ENCODE data around the gene GP1BA.

GP1BA gene

GRCh38 chr17:4939796-4940554, 7.9 kb downstream of the GP1BA start, which contains the start of the genes RNF167 and SLC25A11:
Gene RNF167, plus strand, starts transcription at chr17:4940268. Its CDS starts 642 bp downstream, at chr17:4940910.
Gene SLC25A11, minus strand, starts transcription at chr17:4940046. Its CDS starts 136 bp downstream, at chr17:4939910.
- WGBS: under 1% methylated on average over 72 of the region's 72 CpGs
- Histone ChIP-seq H3K36me3 (ENCODE audit: insufficient read depth, low read length) (peaks cover 53% of the 10 kb centered on the region), H3K9ac (ENCODE audit: low read depth, low read length) (peak within 1 kb of the TSS; percentile 89), H3K4me1 (ENCODE audit: insufficient read depth, low read length) (peaks cover 15% of the 10 kb centered on the region; the same call in 1 of the 2 replicates), H3K9me3 (ENCODE audit: insufficient read depth, low read depth, low read length) (no peaks in the 10 kb centered on the region), H3K27ac (ENCODE audit: low read depth, low read length) (peak within 1 kb of the TSS; percentile 90), H3K4me3 (ENCODE audit: low read length) (peak within 1 kb of the TSS; percentile 70), H3K27me3 (ENCODE audit: insufficient read depth, low read length) (no peaks in the 10 kb centered on the region)

DNA sequence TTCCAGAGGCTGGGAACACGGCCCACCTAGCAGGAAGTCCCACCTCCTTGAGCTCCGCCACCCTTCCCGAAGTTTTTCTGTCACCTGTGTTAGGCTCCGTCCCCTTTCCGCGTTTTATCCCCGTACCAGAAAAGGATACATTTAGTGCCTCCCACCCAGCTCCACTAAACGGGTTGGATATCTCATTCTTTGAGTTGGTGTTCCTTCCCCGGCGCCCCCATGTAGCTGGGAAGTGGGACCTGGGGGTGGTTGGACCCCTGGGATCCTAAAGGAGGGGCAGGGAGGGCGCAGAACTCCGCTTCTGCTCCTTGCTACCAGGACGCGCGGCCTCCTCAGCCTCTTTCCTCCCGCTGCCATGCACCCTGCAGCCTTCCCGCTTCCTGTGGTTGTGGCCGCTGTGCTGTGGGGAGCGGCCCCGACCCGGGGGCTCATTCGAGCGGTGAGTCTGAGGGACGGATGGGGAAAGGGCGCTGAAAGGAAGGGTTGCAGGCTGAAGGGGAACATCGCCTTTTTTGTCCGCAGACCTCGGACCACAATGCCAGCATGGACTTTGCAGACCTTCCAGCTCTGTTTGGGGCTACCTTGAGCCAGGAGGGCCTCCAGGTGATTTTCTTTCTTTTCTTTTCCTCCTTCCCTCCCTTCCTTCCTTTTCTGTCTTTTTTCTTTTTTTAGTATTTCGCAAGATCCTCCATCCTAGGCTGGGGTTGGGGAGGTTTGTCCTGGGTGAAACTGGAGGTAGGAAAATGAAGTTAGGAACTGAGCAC, 8.7 kb downstream of the GP1BA start:
- WGBS: 3% methylated on average over 29 of the region's 29 CpGs
- H3K36me3 ChIP-seq (ENCODE audit: insufficient read depth, low read length): peaks cover 60% of the 10 kb centered on the region
- no peaks in the 10 kb centered on the region for H3K27me3 ChIP-seq (ENCODE audit: insufficient read depth, low read length)
- H3K9ac ChIP-seq (ENCODE audit: low read depth, low read length): peak overlapping the region; percentile 89
- peak overlapping the region; percentile 90 for H3K27ac ChIP-seq (ENCODE audit: low read depth, low read length)
- H3K4me3 ChIP-seq (ENCODE audit: low read length): peak overlapping the region; percentile 70
- no peaks in the 10 kb centered on the region for H3K9me3 ChIP-seq (ENCODE audit: insufficient read depth, low read depth, low read length)
- peaks cover 23% of the 10 kb centered on the region; the same call in 1 of the 2 replicates for H3K4me1 ChIP-seq (ENCODE audit: insufficient read depth, low read length)

DNA sequence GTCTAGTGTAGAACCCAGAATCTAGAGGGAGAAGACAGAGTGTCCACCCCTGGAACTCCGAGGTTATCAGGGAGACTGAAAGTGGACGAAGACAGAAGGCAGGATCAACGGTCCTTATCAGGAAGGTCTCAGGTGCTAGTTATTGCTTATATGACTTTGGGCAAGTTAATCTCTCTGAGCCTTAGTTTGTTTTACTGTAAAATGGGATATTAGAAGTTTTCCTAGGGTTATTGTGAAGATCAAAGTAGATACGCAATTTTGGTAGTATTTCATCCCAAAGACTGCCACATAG, 9.2 kb downstream of the GP1BA start:
- Histone ChIP-seq H3K4me1 (ENCODE audit: insufficient read depth, low read length) (peaks cover 27% of the 10 kb centered on the region; the same call in 1 of the 2 replicates), H3K27ac (ENCODE audit: low read depth, low read length) (peak overlapping the region; percentile 90; the same call in 1 of the 2 replicates), H3K4me3 (ENCODE audit: low read length) (peak overlapping the region; percentile 70), H3K27me3 (ENCODE audit: insufficient read depth, low read length) (no peaks in the 10 kb centered on the region), H3K9me3 (ENCODE audit: insufficient read depth, low read depth, low read length) (no peaks in the 10 kb centered on the region), H3K9ac (ENCODE audit: low read depth, low read length) (peak overlapping the region; percentile 89), H3K36me3 (ENCODE audit: insufficient read depth, low read length) (peaks cover 66% of the 10 kb centered on the region)
- 83% methylated on average over 4 of the region's 4 CpGs for WGBS

GRCh38 chr17:4942760-4943508, 10.9 kb downstream of the GP1BA start:
- 93% methylated on average over 13 of the region's 13 CpGs for WGBS
- Histone ChIP-seq H3K36me3 (ENCODE audit: insufficient read depth, low read length) (peaks cover 63% of the 10 kb centered on the region), H3K9me3 (ENCODE audit: insufficient read depth, low read depth, low read length) (no peaks in the 10 kb centered on the region), H3K27ac (ENCODE audit: low read depth, low read length) (no peak overlapping the region), H3K27me3 (ENCODE audit: insufficient read depth, low read length) (no peaks in the 10 kb centered on the region), H3K4me1 (ENCODE audit: insufficient read depth, low read length) (peaks cover 32% of the 10 kb centered on the region; the same call in 1 of the 2 replicates), H3K4me3 (ENCODE audit: low read length) (no peak overlapping the region), H3K9ac (ENCODE audit: low read depth, low read length) (no peak overlapping the region)

GRCh38 chr17:4944163-4944553, 12.1 kb downstream of the GP1BA start:
- H3K36me3 ChIP-seq (ENCODE audit: insufficient read depth, low read length): peaks cover 57% of the 10 kb centered on the region
- H3K4me1 ChIP-seq (ENCODE audit: insufficient read depth, low read length): peaks cover 24% of the 10 kb centered on the region; the same call in 1 of the 2 replicates
- no peak overlapping the region; the same call in 1 of the 2 replicates for H3K9ac ChIP-seq (ENCODE audit: low read depth, low read length)
- WGBS: 87% methylated on average over 3 of the region's 3 CpGs
- H3K27me3 ChIP-seq (ENCODE audit: insufficient read depth, low read length): no peaks in the 10 kb centered on the region
- H3K4me3 ChIP-seq (ENCODE audit: low read length): no peak overlapping the region
- peak overlapping the region; percentile 100; the same call in 1 of the 2 replicates for H3K27ac ChIP-seq (ENCODE audit: low read depth, low read length)
- no peaks in the 10 kb centered on the region for H3K9me3 ChIP-seq (ENCODE audit: insufficient read depth, low read depth, low read length)

DNA sequence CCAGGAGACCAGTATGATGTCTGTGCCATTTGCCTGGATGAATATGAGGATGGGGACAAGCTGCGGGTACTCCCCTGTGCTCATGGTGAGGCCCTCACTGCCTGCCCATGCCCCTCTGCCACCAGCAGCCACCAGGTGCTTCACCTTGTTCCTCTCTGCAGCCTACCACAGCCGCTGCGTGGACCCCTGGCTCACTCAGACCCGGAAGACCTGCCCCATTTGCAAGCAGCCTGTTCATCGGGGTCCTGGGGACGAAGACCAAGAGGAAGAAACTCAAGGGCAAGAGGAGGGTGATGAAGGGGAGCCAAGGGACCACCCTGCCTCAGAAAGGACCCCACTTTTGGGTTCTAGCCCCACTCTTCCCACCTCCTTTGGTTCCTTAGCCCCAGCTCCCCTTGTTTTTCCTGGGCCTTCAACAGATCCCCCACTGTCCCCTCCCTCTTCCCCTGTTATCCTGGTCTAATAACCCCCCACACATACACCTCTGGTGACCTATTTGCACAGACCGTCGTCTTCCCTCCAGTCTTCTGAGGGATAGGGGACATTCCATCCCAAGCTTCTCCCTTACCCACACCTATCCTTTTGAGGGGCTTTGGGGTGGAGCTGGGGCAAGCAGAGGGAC, 12.6 kb downstream of the GP1BA start:
- Histone ChIP-seq H3K27me3 (ENCODE audit: insufficient read depth, low read length) (no peaks in the 10 kb centered on the region), H3K27ac (ENCODE audit: low read depth, low read length) (peak overlapping the region; percentile 100), H3K9me3 (ENCODE audit: insufficient read depth, low read depth, low read length) (no peaks in the 10 kb centered on the region), H3K4me3 (ENCODE audit: low read length) (0 out of 2 replicates have a peak overlapping the region, but pooled peaks have one; percentile 99), H3K36me3 (ENCODE audit: insufficient read depth, low read length) (peaks cover 57% of the 10 kb centered on the region), H3K9ac (ENCODE audit: low read depth, low read length) (no peak overlapping the region; the same call in 1 of the 2 replicates), H3K4me1 (ENCODE audit: insufficient read depth, low read length) (peaks cover 24% of the 10 kb centered on the region; the same call in 1 of the 2 replicates)
- WGBS: 89% methylated on average over 6 of the region's 8 CpGs

DNA sequence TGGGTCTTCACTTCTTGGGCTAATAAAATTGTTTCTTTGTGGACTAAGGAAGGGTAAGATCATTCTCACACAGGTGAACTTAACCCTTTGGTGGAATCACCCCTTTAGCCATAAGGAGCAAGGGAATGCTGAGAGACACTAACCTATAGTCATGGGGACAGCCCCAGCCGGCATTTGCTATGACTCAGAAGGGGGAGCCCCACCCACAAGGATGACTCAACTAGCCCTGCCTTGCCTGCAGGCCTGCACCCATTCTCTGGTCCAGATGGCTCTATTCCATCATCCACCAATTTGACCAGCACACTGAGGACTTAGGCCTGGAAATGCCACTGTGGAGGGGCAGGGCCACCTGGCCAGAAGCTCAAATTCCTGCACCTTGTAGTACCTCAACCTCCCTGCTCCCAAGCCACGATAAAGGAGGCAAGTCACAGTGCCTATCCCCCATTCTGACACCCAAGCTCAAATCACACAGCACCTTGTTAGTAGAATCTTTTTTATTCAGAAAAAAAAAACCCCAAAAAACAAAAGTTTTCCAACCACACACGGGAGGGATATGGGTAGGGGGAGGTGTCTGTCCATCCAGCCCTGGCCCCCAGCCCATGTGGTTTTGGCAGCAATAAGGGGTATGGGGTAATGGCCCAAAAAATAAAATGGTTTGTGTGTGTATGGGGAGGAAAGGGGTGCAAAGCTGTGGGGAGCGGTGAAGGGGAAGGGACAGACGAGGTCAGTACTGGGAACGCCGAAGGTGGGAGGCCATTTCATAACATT, 13.3 kb downstream of the GP1BA start:
- Histone ChIP-seq H3K27me3 (ENCODE audit: insufficient read depth, low read length) (no peaks in the 10 kb centered on the region), H3K36me3 (ENCODE audit: insufficient read depth, low read length) (peaks cover 57% of the 10 kb centered on the region), H3K4me1 (ENCODE audit: insufficient read depth, low read length) (peaks cover 24% of the 10 kb centered on the region; the same call in 1 of the 2 replicates), H3K27ac (ENCODE audit: low read depth, low read length) (peak overlapping the region; percentile 100), H3K4me3 (ENCODE audit: low read length) (peak overlapping the region; percentile 99; the same call in 1 of the 2 replicates), H3K9ac (ENCODE audit: low read depth, low read length) (peak overlapping the region; percentile 25; the same call in 1 of the 2 replicates), H3K9me3 (ENCODE audit: insufficient read depth, low read depth, low read length) (no peaks in the 10 kb centered on the region)
- WGBS: 80% methylated on average over 7 of the region's 7 CpGs

DNA sequence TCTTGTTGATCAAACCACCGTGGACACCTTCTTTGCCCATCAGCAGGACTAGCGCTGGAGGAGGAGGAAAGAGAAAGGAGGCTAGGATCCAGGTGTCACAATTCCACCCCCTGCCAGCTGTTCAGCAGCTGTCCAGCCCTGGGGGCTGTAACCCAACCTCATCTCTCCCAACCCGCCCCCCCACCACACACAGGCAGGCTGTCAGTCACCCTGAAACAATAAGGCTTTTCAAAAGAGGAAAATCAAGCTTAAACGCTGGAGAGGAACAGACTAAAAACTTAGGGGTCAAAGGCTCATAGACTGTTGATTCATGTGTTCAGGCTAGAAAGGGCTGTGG, 13.8 kb downstream of the GP1BA start:
- H3K27me3 ChIP-seq (ENCODE audit: insufficient read depth, low read length): no peaks in the 10 kb centered on the region
- peaks cover 26% of the 10 kb centered on the region for H3K4me1 ChIP-seq (ENCODE audit: insufficient read depth, low read length)
- peaks cover 57% of the 10 kb centered on the region for H3K36me3 ChIP-seq (ENCODE audit: insufficient read depth, low read length)
- no peaks in the 10 kb centered on the region for H3K9me3 ChIP-seq (ENCODE audit: insufficient read depth, low read depth, low read length)
- H3K4me3 ChIP-seq (ENCODE audit: low read length): peak overlapping the region; percentile 99; the same call in 1 of the 2 replicates
- peak overlapping the region; percentile 100; the same call in 1 of the 2 replicates for H3K27ac ChIP-seq (ENCODE audit: low read depth, low read length)
- H3K9ac ChIP-seq (ENCODE audit: low read depth, low read length): peak overlapping the region; percentile 74; the same call in 1 of the 2 replicates
- WGBS: 73% methylated on average over 4 of the region's 4 CpGs

DNA sequence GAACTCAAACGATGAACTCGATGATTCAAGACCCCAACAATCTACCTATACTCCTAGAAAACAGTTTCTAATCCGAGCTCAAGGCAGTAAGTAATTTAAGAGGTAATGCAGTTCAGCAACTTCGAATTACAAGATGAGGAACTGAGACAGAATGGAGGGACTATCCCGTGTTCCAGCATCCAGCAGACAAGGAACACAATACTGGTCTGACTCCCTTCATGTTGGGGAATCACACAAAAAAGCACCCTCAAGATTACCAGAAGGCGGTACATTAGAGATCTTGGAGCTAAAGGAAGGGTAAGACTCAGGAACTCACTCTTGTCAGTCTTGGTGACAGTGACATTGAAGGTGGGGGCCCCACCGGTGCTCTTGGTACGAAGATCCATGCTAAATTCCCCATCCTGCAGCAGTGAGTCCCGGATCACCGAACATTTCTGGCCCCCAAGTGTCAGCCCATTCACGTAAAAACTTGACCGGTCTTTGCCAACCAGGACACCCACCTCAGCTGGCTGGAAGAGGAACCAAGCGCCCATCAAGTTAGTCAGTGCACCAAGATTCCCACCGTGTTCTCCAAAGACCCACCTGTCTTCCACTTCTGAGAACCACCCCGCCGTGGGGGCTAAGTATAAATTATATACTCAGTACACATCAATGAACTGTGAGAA, 14.4 kb downstream of the GP1BA start:
- peak overlapping the region; percentile 74 for H3K9ac ChIP-seq (ENCODE audit: low read depth, low read length)
- 54% methylated on average over 14 of the region's 16 CpGs for WGBS
- peak overlapping the region; percentile 99 for H3K4me3 ChIP-seq (ENCODE audit: low read length)
- no peaks in the 10 kb centered on the region for H3K9me3 ChIP-seq (ENCODE audit: insufficient read depth, low read depth, low read length)
- peaks cover 57% of the 10 kb centered on the region for H3K36me3 ChIP-seq (ENCODE audit: insufficient read depth, low read length)
- H3K4me1 ChIP-seq (ENCODE audit: insufficient read depth, low read length): peaks cover 27% of the 10 kb centered on the region
- H3K27me3 ChIP-seq (ENCODE audit: insufficient read depth, low read length): no peaks in the 10 kb centered on the region
- peak overlapping the region; percentile 100 for H3K27ac ChIP-seq (ENCODE audit: low read depth, low read length)

Measured in HUES64 (cell line).